Trophoblast cell (in vitro differentiated cells and primary cell): ENCODE results near the gene ADA. TPM values are rescaled to one million over a fixed set of nuclear protein-coding genes. Genes with fewer than 3 reads are reported as not detected.
"Not testable (repeated sequence)": the region's sequence is repeated elsewhere in the genome, so short reads cannot be mapped to it uniquely, and the experiment has no call there.

ENCODE experiments used
- DNase-seq, 2 donors: peaks; one replicate each; pipeline ENCODE4 v3.0.0-alpha.2; 2016
- H2AFZ ChIP-seq: 2 replicates; pipeline ENCODE4 v1.6.1; 2013; ENCODE audit warnings: low read length, moderate library complexity, mild to moderate bottlenecking; ENCODE audit not compliant: insufficient read depth, poor library complexity
- H2AK5ac ChIP-seq: 2 replicates; pipeline ENCODE4 v1.6.1; 2013; ENCODE audit warnings: mild to moderate bottlenecking, low read length
- H2BK120ac ChIP-seq: 2 replicates; pipeline ENCODE4 v1.6.1; 2013; ENCODE audit warnings: low read length, mild to moderate bottlenecking, moderate library complexity; ENCODE audit not compliant: insufficient read depth, poor library complexity
- H2BK12ac ChIP-seq: 2 replicates; pipeline ENCODE4 v1.6.1; 2013; ENCODE audit warnings: mild to moderate bottlenecking, low read length, moderate library complexity
- H2BK5ac ChIP-seq: 2 replicates; pipeline ENCODE4 v1.6.1; 2013; ENCODE audit warnings: low read length, low read depth, moderate library complexity, mild to moderate bottlenecking; ENCODE audit not compliant: poor library complexity
- H3K14ac ChIP-seq: 2 replicates; pipeline ENCODE4 v1.6.1; 2013; ENCODE audit warnings: mild to moderate bottlenecking, low read length
- H3K18ac ChIP-seq: 2 replicates; pipeline ENCODE4 v1.6.1; 2013; ENCODE audit warnings: mild to moderate bottlenecking, low read length
- H3K23ac ChIP-seq: 2 replicates; pipeline ENCODE4 v1.6.1; 2013; ENCODE audit warnings: low read length
- H3K27ac ChIP-seq: 2 replicates; pipeline ENCODE4 v1.5.1; 2013; ENCODE audit warnings: low read depth, mild to moderate bottlenecking, inconsistent platforms, low read length, moderate library complexity
- H3K27me3 ChIP-seq: 2 replicates; pipeline ENCODE4 v1.6.1; 2013; ENCODE audit warnings: inconsistent platforms, mild to moderate bottlenecking, low read length, moderate library complexity; ENCODE audit not compliant: insufficient read depth
- H3K36me3 ChIP-seq, 2 experiments: 1 replicate in 1 of 2; 2 replicates in 1 of 2; pipeline ENCODE4 v1.6.1; 2013; ENCODE audit warnings: low read length in 2 of 2, mild to moderate bottlenecking in 2 of 2, moderate library complexity in 1 of 2; ENCODE audit not compliant: insufficient read depth in 2 of 2, control insufficient read depth in 1 of 2
- H3K4ac ChIP-seq: 2 replicates; pipeline ENCODE4 v1.6.1; 2013; ENCODE audit warnings: low read depth, mild to moderate bottlenecking, low read length, moderate library complexity
- H3K4me1 ChIP-seq, 2 experiments: 1 replicate in 1 of 2; 2 replicates in 1 of 2; pipeline ENCODE4 v1.6.1; 2013; ENCODE audit warnings: low read length in 2 of 2, mild to moderate bottlenecking in 2 of 2, moderate library complexity in 1 of 2; ENCODE audit not compliant: insufficient read depth in 2 of 2, control insufficient read depth in 1 of 2
- H3K4me2 ChIP-seq: 2 replicates; pipeline ENCODE4 v1.6.1; 2013; ENCODE audit warnings: inconsistent platforms, mild to moderate bottlenecking, low read length, moderate library complexity
- H3K4me3 ChIP-seq: 2 replicates; pipeline ENCODE4 v1.5.1; 2013; ENCODE audit warnings: mild to moderate bottlenecking, low read depth, low read length, inconsistent platforms
- H3K79me1 ChIP-seq: one replicate; pipeline ENCODE4 v1.6.1; 2013; ENCODE audit warnings: low read length
- H3K79me2 ChIP-seq: 2 replicates; pipeline ENCODE4 v1.6.1; 2013; ENCODE audit warnings: low read length, mild to moderate bottlenecking; ENCODE audit not compliant: control insufficient read depth, insufficient read depth, poor library complexity
- H3K9ac ChIP-seq: 2 replicates; pipeline ENCODE4 v1.6.1; 2013; ENCODE audit warnings: mild to moderate bottlenecking, low read length
- H3K9me3 ChIP-seq: 2 replicates; pipeline ENCODE4 v1.6.1; 2013; ENCODE audit warnings: low read depth, mild to moderate bottlenecking, control low read depth, inconsistent platforms, low read length; ENCODE audit not compliant: insufficient read depth
- H4K12ac ChIP-seq: 2 replicates; pipeline ENCODE4 v1.6.1; 2013; ENCODE audit warnings: low read depth, mild to moderate bottlenecking, low read length, moderate library complexity
- H4K8ac ChIP-seq: 2 replicates; pipeline ENCODE4 v1.6.1; 2013; ENCODE audit warnings: low read depth, mild to moderate bottlenecking, low read length, moderate library complexity
- H4K91ac ChIP-seq: one replicate; pipeline ENCODE4 v1.6.1; 2013; ENCODE audit warnings: low read depth, mild to moderate bottlenecking, low read length, moderate library complexity
- WGBS: extraction: QIAGEN DNeasy Blood & Tissue Kit; methylation state at CpG from one replicate; pipeline ENCODE4 v1.1.7; 2013; ENCODE audit warnings: missing lambda C conversion rate; ENCODE audit not compliant: insufficient read length, insufficient coverage; ENCODE audit errors: extremely low coverage; 5-methylcytosine and 5-hydroxymethylcytosine counted together
- polyA plus RNA-seq: library from polyadenylated mRNA; stranded (reverse); fragments of 200-250 nt; gene quantifications from 2 replicates; pipeline ENCODE4 v1.2.3, GENCODE V29; 2013

ADA gene
- polyA plus RNA-seq: 94.2 and 104 TPM in 2 replicates

- H3K79me1 ChIP-seq: peaks cover 13% of the 10 kb centered on the region
- H3K27ac ChIP-seq: peak within 1 kb of the TSS; percentile 35
- H3K4me2 ChIP-seq: peak within 1 kb of the TSS; percentile 97
- H3K36me3 ChIP-seq: no peaks in the 10 kb centered on the region
- no peaks in the 10 kb centered on the region for H3K27me3 ChIP-seq
- H2AFZ ChIP-seq: peak within 1 kb of the TSS; percentile 89
- peaks cover 9% of the 10 kb centered on the region for H3K79me2 ChIP-seq
- peak within 1 kb of the TSS; percentile 69 for H2AK5ac ChIP-seq
- H3K18ac ChIP-seq: peak within 1 kb of the TSS; percentile 98
- no peaks in the 10 kb centered on the region for H3K9me3 ChIP-seq
- peak within 1 kb of the TSS; percentile 93 for H3K14ac ChIP-seq
- H3K4ac ChIP-seq: peak within 1 kb of the TSS; percentile 65
- peak within 1 kb of the TSS; percentile 86 for H4K12ac ChIP-seq
- no CpG with 5 or more reads among the region's 68 CpGs for WGBS
- peak within 1 kb of the TSS; percentile 82 for H4K91ac ChIP-seq
- H3K4me1 ChIP-seq: peaks cover 5 to 7% of the 10 kb centered on the region in 2 experiments
- H3K4me3 ChIP-seq: peak within 1 kb of the TSS; percentile 82
- H2BK5ac ChIP-seq: peak within 1 kb of the TSS; percentile 87
- H3K23ac ChIP-seq: no peak within 1 kb of the TSS
- H2BK12ac ChIP-seq: peak within 1 kb of the TSS; percentile 4
- H2BK120ac ChIP-seq: peak within 1 kb of the TSS; percentile 70
- peak; percentile 66 for DNase-seq
- peak within 1 kb of the TSS; percentile 95 for H4K8ac ChIP-seq
- H3K9ac ChIP-seq: peak within 1 kb of the TSS; percentile 64
These were observed at the start of gene ADA for GRCh38 chr20:44651684-44652423. Gene ADA (minus strand): TSS chr20:44651699. CDS start chr20:44651607, 92 bp downstream.

GRCh38 chr20:44700306-44700705, 48.8 kb upstream of the ADA start:
- H2BK120ac ChIP-seq: no peak overlapping the region
- H4K12ac ChIP-seq: no peak overlapping the region
- no peaks in the 10 kb centered on the region for H3K79me2 ChIP-seq
- no peak overlapping the region for H3K14ac ChIP-seq
- H3K27ac ChIP-seq: no peak overlapping the region
- no peak overlapping the region for H4K8ac ChIP-seq
- no peak overlapping the region for H3K4me2 ChIP-seq
- no peak overlapping the region for H4K91ac ChIP-seq
- H3K9me3 ChIP-seq: peaks cover 1% of the 10 kb centered on the region
- H3K36me3 ChIP-seq: no peaks in the 10 kb centered on the region
- no peak overlapping the region for H3K18ac ChIP-seq
- no peak for DNase-seq
- no CpG with 5 or more reads among the region's 11 CpGs for WGBS
- H3K23ac ChIP-seq: no peak overlapping the region
- H3K4me1 ChIP-seq: no peaks in the 10 kb centered on the region
- no peak overlapping the region for H2AFZ ChIP-seq
- no peak overlapping the region for H2AK5ac ChIP-seq
- H3K79me1 ChIP-seq: no peaks in the 10 kb centered on the region
- no peak overlapping the region for H2BK5ac ChIP-seq
- no peak overlapping the region for H3K4me3 ChIP-seq
- H3K4ac ChIP-seq: no peak overlapping the region
- H2BK12ac ChIP-seq: no peak overlapping the region
- H3K27me3 ChIP-seq: no peaks in the 10 kb centered on the region
- H3K9ac ChIP-seq: no peak overlapping the region

GRCh38 chr20:44698351-44698750, 46.9 kb upstream of the ADA start:
- Histone ChIP-seq H4K8ac (no peak overlapping the region), H3K79me1 (peaks cover under 1% of the 10 kb centered on the region), H3K27ac (no peak overlapping the region), H3K9me3 (peaks cover 1% of the 10 kb centered on the region), H3K36me3 (no peaks in the 10 kb centered on the region), H3K4ac (no peak overlapping the region), H3K4me3 (no peak overlapping the region), H4K91ac (no peak overlapping the region), H2BK120ac (no peak overlapping the region), H4K12ac (no peak overlapping the region), H3K4me2 (no peak overlapping the region), H2BK12ac (no peak overlapping the region), H3K9ac (no peak overlapping the region), H3K4me1 (peaks cover 3 to 5% of the 10 kb centered on the region in 2 experiments), H2AK5ac (no peak overlapping the region), H3K23ac (no peak overlapping the region), H2AFZ (no peak overlapping the region), H3K14ac (no peak overlapping the region), H3K27me3 (no peaks in the 10 kb centered on the region), H3K18ac (no peak overlapping the region), H2BK5ac (no peak overlapping the region), H3K79me2 (no peaks in the 10 kb centered on the region)
- DNase-seq: no peak
- WGBS: no CpG with 5 or more reads among the region's 3 CpGs

GRCh38 chr20:44697041-44697440, 45.5 kb upstream of the ADA start:
- H3K79me1 ChIP-seq, H3K4me3 ChIP-seq, H3K79me2 ChIP-seq, H3K14ac ChIP-seq, H2BK120ac ChIP-seq, H3K4ac ChIP-seq, DNase-seq, H2BK12ac ChIP-seq, H3K4me2 ChIP-seq, H2BK5ac ChIP-seq, H4K8ac ChIP-seq, H3K9me3 ChIP-seq, H3K23ac ChIP-seq, H3K18ac ChIP-seq, H2AFZ ChIP-seq, H4K12ac ChIP-seq, H3K27ac ChIP-seq, H3K9ac ChIP-seq, H2AK5ac ChIP-seq, H3K27me3 ChIP-seq, H3K36me3 ChIP-seq, H4K91ac ChIP-seq: not testable (repeated sequence)
- peaks cover 8 to 11% of the 10 kb centered on the region in 2 experiments for H3K4me1 ChIP-seq
- WGBS: no CpG with 5 or more reads among the region's 5 CpGs
